NCI-H187 treated with DMSO at 0.1 percent for 48 hours (cell line): ENCODE measurements around the gene UNC5C.

Experiments used
- DNase-seq: peaks from one replicate; lab custom pipeline; 2025; lab: John Stamatoyannopoulos, UW

Gene UNC5C

GRCh38 chr4:95124906-95125504 is 423.8 kb downstream of the UNC5C start:
- DNase-seq = no peak

GRCh38 chr4:95122001-95122400 is 426.8 kb downstream of the UNC5C start:
- DNase-seq = no peak

- no peak for DNase-seq
Measured at GRCh38 chr4:95120456-95120855, 428.3 kb downstream of the UNC5C start.

- DNase-seq = no peak
Measured at GRCh38 chr4:95118497-95118896, 430.3 kb downstream of the UNC5C start.

GRCh38 chr4:95114521-95114920 is 434.3 kb downstream of the UNC5C start:
- no peak for DNase-seq
